Lower leg skin (tissue), 4 donors: ENCODE data around the gene CYB561A3. TPM values are rescaled to one million over a fixed set of nuclear protein-coding genes. Genes with fewer than 3 reads are reported as not detected.

Source experiments
- DNase-seq, 2 donors: peaks; one replicate each; pipeline ENCODE4 v3.0.0-alpha.2; 2019; ENCODE audit warnings: low spot score in 2 of 2
- H3K4me3 ChIP-seq: fragments of 200-600 bp; sonication (generic); 2 replicates; pipeline ENCODE4 v1.5.1; 2017; ENCODE audit warnings: mild to moderate bottlenecking, low read depth; ENCODE audit not compliant: poor library complexity, severe bottlenecking
- CTCF ChIP-seq, 3 donors: fragments of 450-650 bp; IDR thresholded peaks; one replicate each; pipeline ENCODE4 v1.5.1; 2016; ENCODE audit warnings: antibody characterized with exemption in 3 of 3, mild to moderate bottlenecking in 3 of 3, moderate library complexity in 2 of 3
- POLR2A ChIP-seq, 2 donors: fragments of 450-650 bp; IDR thresholded peaks; one replicate each; pipeline ENCODE4 v1.6.1; 2016 to 2017; ENCODE audit warnings: antibody characterized with exemption in 2 of 2, mild to moderate bottlenecking in 1 of 2, moderate library complexity in 1 of 2
- WGBS, 2 donors: methylation state at CpG; one replicate each; pipeline ENCODE4 v1.1.5; 2018; 5-methylcytosine and 5-hydroxymethylcytosine counted together
- intact Hi-C: fragments of 100-400 bp; cut with DNase I; formaldehyde crosslinking; loops from one replicate; pipeline ENCODE4 v1.15.0; 2023; ENCODE audit warnings: low total_unique reads
- total RNA-seq, 4 donors: library from RNA; depleted of rRNA; stranded (reverse); fragments of >200 nt; gene quantifications; one replicate each; pipeline ENCODE4 v1.1.0, GENCODE V29; 2016

Gene CYB561A3
- total RNA-seq, 4 donors from 2014 or later: 55.7 to 102 (median 76.8) TPM

GRCh38 chr11:61370349-61371005 lies 8.8 kb upstream of the CYB561A3 start:
- no peak overlapping the region for H3K4me3 ChIP-seq
- no peak for TF ChIP-seq CTCF (IDR thresholded peaks at IDR 0.05)
- no peak for TF ChIP-seq POLR2A (IDR thresholded peaks at IDR 0.05)
- intact Hi-C loops: no loop called here
- 81 to 88% methylated on average over 8 of the region's 8 CpGs for WGBS, 2 donors
- no peak for DNase-seq

- TF ChIP-seq POLR2A (IDR thresholded peaks at IDR 0.05) (no peak), CTCF (IDR thresholded peaks at IDR 0.05) (no peak)
- H3K4me3 ChIP-seq: no peak overlapping the region
- intact Hi-C loops: no loop called here
- 50 to 51% methylated on average over 9 of the region's 9 CpGs for WGBS, 2 donors
- DNase-seq: peak in 1 of 2 donors; percentile 71
Measured at GRCh38 chr11:61369372-61370348, 8.0 kb upstream of the CYB561A3 start.

- 92 to 97% methylated on average over 7 of the region's 7 CpGs for WGBS, 2 donors
- no peak for DNase-seq
- TF ChIP-seq POLR2A (IDR thresholded peaks at IDR 0.05): no peak
- no peak for TF ChIP-seq CTCF (IDR thresholded peaks at IDR 0.05)
- intact Hi-C loops: no loop called here
- no peak overlapping the region for H3K4me3 ChIP-seq
Measured at GRCh38 chr11:61368646-61369045, 7.0 kb upstream of the CYB561A3 start.

GRCh38 chr11:61367406-61367805 lies 5.7 kb upstream of the CYB561A3 start:
- WGBS, 2 donors: 73 to 75% methylated on average over 6 of the region's 6 CpGs
- intact Hi-C loops: no loop called here
- H3K4me3 ChIP-seq: no peak overlapping the region
- TF ChIP-seq POLR2A (IDR thresholded peaks at IDR 0.05) (no peak), CTCF (IDR thresholded peaks at IDR 0.05) (no peak)
- DNase-seq: no peak

GRCh38 chr11:61364012-61364675 lies 2.5 kb upstream of the CYB561A3 start:
- DNase-seq: no peak
- TF ChIP-seq POLR2A (IDR thresholded peaks at IDR 0.05) (no peak), CTCF (IDR thresholded peaks at IDR 0.05) (no peak)
- H3K4me3 ChIP-seq: no peak overlapping the region
- 81 to 89% methylated on average over 5 of the region's 5 CpGs for WGBS, 2 donors
- intact Hi-C loops: no loop called here
